HCT116 (cell line): Measurements from ENCODE around the gene PFDN4.

Experiments
- CEBPB ChIP-seq: IDR thresholded peaks from 2 replicates; pipeline ENCODE4 v1.6.1; 2012; ENCODE audit warnings: low read depth
- CTCF ChIP-seq, 3 experiments: fragments of 200-600 bp in 1 of 3; sonication (generic) in 1 of 3; IDR thresholded peaks in 2 of 3; conservative IDR thresholded peaks in 1 of 3; 2 replicates each; pipeline ENCODE4 v1.5.1; 2012 to 2017; ENCODE audit warnings: low read depth in 2 of 3, low read length in 2 of 3, antibody characterized with exemption in 1 of 3, borderline replicate concordance in 1 of 3, control low read depth in 1 of 3, mild to moderate bottlenecking in 1 of 3, mixed read lengths in 1 of 3, mixed run types in 1 of 3, moderate library complexity in 1 of 3; ENCODE audit not compliant: insufficient read depth in 1 of 3
- EZH2 ChIP-seq: fragments of 200-600 bp; sonication (generic); IDR thresholded peaks from 2 replicates; pipeline ENCODE4 v1.6.1; 2017; ENCODE audit warnings: antibody characterized with exemption, mixed run types
- POLR2A ChIP-seq: IDR thresholded peaks from 2 replicates; pipeline ENCODE4 v1.7.0; 2011; ENCODE audit warnings: borderline replicate concordance; ENCODE audit not compliant: insufficient read depth, insufficient read length; ENCODE audit errors: extremely low read depth
- SP1 ChIP-seq: IDR thresholded peaks from 2 replicates; pipeline ENCODE4 v1.6.1; 2012; ENCODE audit warnings: low read depth
- TCF7L2 ChIP-seq: IDR thresholded peaks from 2 replicates; pipeline ENCODE4 v1.7.0; 2011; ENCODE audit warnings: borderline replicate concordance, inconsistent platforms; ENCODE audit not compliant: insufficient read depth, insufficient read length; ENCODE audit errors: extremely low read depth
- ZNF274 ChIP-seq: fragments of 200-500 bp; sonication (Bioruptor generic); IDR thresholded peaks from 2 replicates; pipeline ENCODE4 v1.6.1; 2014; ENCODE audit warnings: mild to moderate bottlenecking, low read depth, low read length, inconsistent platforms
- TF ChIP-seq, protein P1 (sequence below): IDR thresholded peaks from 2 replicates; pipeline ENCODE4 v1.6.1; 2012
- TF ChIP-seq, protein P2 (sequence below): IDR thresholded peaks from 2 replicates; pipeline ENCODE4 v1.6.1; 2012

DNA sequence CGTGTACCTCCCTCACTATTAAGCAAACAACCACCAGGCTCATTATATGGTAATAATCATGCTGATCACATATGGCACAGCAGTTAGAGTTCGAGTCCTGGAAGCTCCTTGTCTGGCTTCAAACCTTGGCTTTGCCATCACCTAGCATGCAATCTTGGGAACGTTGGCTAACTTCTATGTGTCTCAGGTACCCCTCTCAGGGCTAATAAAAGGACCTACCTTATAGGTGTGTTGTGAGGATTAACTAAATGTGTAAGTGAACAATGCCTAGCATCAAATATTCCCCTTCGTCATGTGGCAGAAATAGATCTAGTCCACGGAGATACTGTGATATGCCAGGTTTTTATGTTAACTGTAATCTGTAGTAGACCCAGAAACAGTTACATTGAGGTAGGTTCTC is 44.5 kb upstream of the PFDN4 start:
- TF ChIP-seq SP1 (no peak), CTCF (IDR thresholded peaks at IDR 0.05 in 2 of 3, conservative IDR thresholded peaks at IDR 0.05 in 1 of 3; ENCODE audit: borderline replicate concordance in 1 of 3, insufficient read depth in 1 of 3, low read depth in 2 of 3, low read length in 2 of 3) (no peak), CEBPB (no peak), POLR2A (no peak), EZH2 (no peak), ZNF274 (no peak), TCF7L2 (no peak)
- TF ChIP-seq, protein P1, sequence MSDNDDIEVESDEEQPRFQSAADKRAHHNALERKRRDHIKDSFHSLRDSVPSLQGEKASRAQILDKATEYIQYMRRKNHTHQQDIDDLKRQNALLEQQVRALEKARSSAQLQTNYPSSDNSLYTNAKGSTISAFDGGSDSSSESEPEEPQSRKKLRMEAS, result no peak
- TF ChIP-seq, protein P2, sequence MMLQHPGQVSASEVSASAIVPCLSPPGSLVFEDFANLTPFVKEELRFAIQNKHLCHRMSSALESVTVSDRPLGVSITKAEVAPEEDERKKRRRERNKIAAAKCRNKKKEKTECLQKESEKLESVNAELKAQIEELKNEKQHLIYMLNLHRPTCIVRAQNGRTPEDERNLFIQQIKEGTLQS, result no peak
